CD14-positive monocyte (primary cell): ENCODE results near the gene CCNY. TPM values are rescaled to one million over a fixed set of nuclear protein-coding genes. Genes with fewer than 3 reads are reported as not detected.
A peak's percentile ranks its signal among the peaks of the same experiment; 100 is the strongest.

Experiments
- DNase-seq, 3 donors: peaks; one replicate each; pipeline ENCODE4 v3.0.0-alpha.2; 2011 to 2022
- H2AFZ ChIP-seq: 2 replicates; pipeline ENCODE4 v1.6.0; 2012; ENCODE audit warnings: mild to moderate bottlenecking, low read depth, low read length, inconsistent platforms; ENCODE audit not compliant: insufficient read depth, poor library complexity, severe bottlenecking
- H3K27ac ChIP-seq, 2 donors: 1 replicate in 1 of 2; 2 replicates in 1 of 2; pipeline ENCODE4 v1.5.1; 2012 to 2013; ENCODE audit warnings: low read length in 2 of 2, control low read depth in 1 of 2, inconsistent platforms in 1 of 2, low read depth in 1 of 2, mild to moderate bottlenecking in 1 of 2
- H3K27me3 ChIP-seq, 2 donors: one replicate each; pipeline versions ENCODE4 v1.6.0 to v1.6.1; 2011 to 2013; ENCODE audit warnings: low read length in 2 of 2; ENCODE audit not compliant: control insufficient read depth in 2 of 2, insufficient read depth in 2 of 2
- H3K36me3 ChIP-seq, 2 donors: replicated peaks in 1 of 2; 1 replicate in 1 of 2; 2 replicates in 1 of 2; pipeline versions ENCODE4 v1.5.1 to v1.6.1; 2012 to 2013; ENCODE audit warnings: low read length in 2 of 2, control low read depth in 1 of 2, inconsistent platforms in 1 of 2, mild to moderate bottlenecking in 1 of 2; ENCODE audit not compliant: insufficient read depth in 2 of 2, control insufficient read depth in 1 of 2
- H3K4me1 ChIP-seq, 2 donors: 1 replicate in 1 of 2; 2 replicates in 1 of 2; pipeline versions ENCODE4 v1.5.1 to v1.6.1; 2012 to 2013; ENCODE audit warnings: low read length in 2 of 2, control low read depth in 1 of 2, inconsistent platforms in 1 of 2, mild to moderate bottlenecking in 1 of 2, moderate library complexity in 1 of 2; ENCODE audit not compliant: insufficient read depth in 2 of 2, control insufficient read depth in 1 of 2
- H3K4me2 ChIP-seq: replicated peaks from 2 replicates; pipeline ENCODE3; 2012; ENCODE audit warnings: low read length, moderate library complexity, mild to moderate bottlenecking; ENCODE audit not compliant: poor library complexity, severe bottlenecking; ENCODE audit errors: extremely low read depth
- H3K4me3 ChIP-seq, 3 experiments: fragments of 200-600 bp in 1 of 3; sonication (generic) in 1 of 3; replicated peaks in 1 of 3; 1 replicate in 2 of 3; 2 replicates in 1 of 3; pipeline ENCODE4 v1.5.1; 2011 to 2013; ENCODE audit warnings: low read length in 3 of 3, mild to moderate bottlenecking in 3 of 3, control low read depth in 2 of 3, low read depth in 2 of 3, inconsistent platforms in 1 of 3, moderate library complexity in 1 of 3
- H3K79me2 ChIP-seq: 2 replicates; pipeline ENCODE4 v1.6.0; 2012; ENCODE audit warnings: mild to moderate bottlenecking, control low read depth, inconsistent platforms, low read length, moderate library complexity; ENCODE audit not compliant: insufficient read depth
- H3K9ac ChIP-seq: 2 replicates; pipeline ENCODE4 v1.6.0; 2017; ENCODE audit warnings: low read length, mild to moderate bottlenecking; ENCODE audit not compliant: insufficient read depth, poor library complexity, severe bottlenecking
- H3K9me3 ChIP-seq, 2 donors: replicated peaks in 1 of 2; 1 replicate in 1 of 2; 2 replicates in 1 of 2; pipeline versions ENCODE4 v1.5.1 to v1.6.1; 2012 to 2013; ENCODE audit warnings: low read length in 2 of 2, control low read depth in 1 of 2; ENCODE audit not compliant: control insufficient read depth in 1 of 2, insufficient read depth in 1 of 2
- H4K20me1 ChIP-seq: 2 replicates; pipeline ENCODE4 v1.6.0; 2012; ENCODE audit warnings: mild to moderate bottlenecking, low read length, control low read depth, moderate library complexity; ENCODE audit not compliant: insufficient read depth
- H3K27ac Mint-ChIP-seq, 7 donors: one replicate each; pipeline ENCODE4 v1.8.0; 2020; ENCODE audit warnings: mild to moderate bottlenecking in 7 of 7, mixed read lengths in 7 of 7, moderate library complexity in 6 of 7, inconsistent platforms in 2 of 7
- H3K27me3 Mint-ChIP-seq, 3 donors: one replicate each; pipeline ENCODE4 v1.8.0; 2021 to 2022; ENCODE audit warnings: low read depth in 3 of 3, mild to moderate bottlenecking in 3 of 3, mixed read lengths in 3 of 3, moderate library complexity in 3 of 3, inconsistent platforms in 1 of 3
- H3K36me3 Mint-ChIP-seq, 2 donors: one replicate each; pipeline ENCODE4 v1.8.0; 2020; ENCODE audit warnings: mixed read lengths in 2 of 2, inconsistent platforms in 1 of 2, mild to moderate bottlenecking in 1 of 2
- H3K4me1 Mint-ChIP-seq: one replicate; pipeline ENCODE4 v1.8.0; 2020; ENCODE audit warnings: mild to moderate bottlenecking, mixed read lengths
- H3K4me3 Mint-ChIP-seq, 2 donors: one replicate each; pipeline ENCODE4 v1.8.0; 2020; ENCODE audit warnings: mild to moderate bottlenecking in 2 of 2, mixed read lengths in 2 of 2, moderate library complexity in 1 of 2
- H3K9me3 Mint-ChIP-seq, 7 donors: one replicate each; pipeline ENCODE4 v1.8.0; 2020 to 2022; ENCODE audit warnings: mixed read lengths in 7 of 7, mild to moderate bottlenecking in 6 of 7, moderate library complexity in 6 of 7, inconsistent platforms in 2 of 7
- WGBS: methylation state at CpG from one replicate; pipeline ENCODE4 v1.1.5; 2013; ENCODE audit warnings: missing lambda C conversion rate; ENCODE audit not compliant: insufficient coverage; 5-methylcytosine and 5-hydroxymethylcytosine counted together
- intact Hi-C, 2 donors: fragments of 100-400 bp; cut with micrococcal nuclease; formaldehyde crosslinking; loops; one replicate each; pipeline versions ENCODE4 v1.15.0 to v1.15.1; 2023
- polyA plus RNA-seq, 3 donors: library from polyadenylated mRNA; depleted of rRNA in 1 of 3; unstranded in 2 of 3; stranded (reverse) in 1 of 3; fragments of 300-500 nt in 2 of 3; fragments of >200 nt in 1 of 3; fragmentation: Illumina TruSeq in 2 of 3; gene quantifications; 1 replicate in 2 of 3; 2 replicates in 1 of 3; pipeline ENCODE4 v1.2.3, GENCODE V29; 2012 to 2021
- TF ChIP-seq, protein P1 (sequence below): fragments of 200-600 bp; IDR thresholded peaks from one replicate; pipeline ENCODE4 v1.8.0; 2022; ENCODE audit warnings: antibody characterized with exemption, mild to moderate bottlenecking

The CCNY gene
- polyA plus RNA-seq, 3 donors: 39.9 to 116 (median 64.8) TPM

DNA sequence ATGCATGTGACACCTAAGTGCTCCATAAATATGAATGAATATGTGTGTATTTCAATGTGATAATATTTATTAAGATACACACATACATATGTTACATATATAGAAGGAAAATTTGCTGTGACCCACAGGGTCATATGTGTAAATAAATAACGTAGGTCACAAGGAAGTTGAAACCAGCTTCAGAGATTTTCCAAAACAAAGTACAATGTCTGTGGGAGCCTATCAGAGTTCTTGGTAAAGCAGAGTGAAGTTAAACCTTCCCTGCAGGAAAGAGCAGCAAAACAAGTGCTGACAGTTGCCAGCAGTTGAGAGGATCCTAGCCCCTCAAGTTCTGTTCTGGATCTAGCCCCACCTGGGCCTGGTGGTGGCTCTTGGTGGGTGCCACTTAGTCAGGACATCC, 91.2 kb downstream of the CCNY start:
- no peak for DNase-seq
- no CpG with 5 or more reads among the region's 1 CpG for WGBS
- H3K79me2 ChIP-seq: peaks cover 93% of the 10 kb centered on the region
- peaks cover 52% of the 10 kb centered on the region for H3K4me1 Mint-ChIP-seq
- H3K27me3 Mint-ChIP-seq: no peaks in the 10 kb centered on the region
- H3K27ac ChIP-seq: no peak overlapping the region
- H3K27ac Mint-ChIP-seq: no peak overlapping the region
- peaks cover 0 to 2% (median 0%) of the 10 kb centered on the region in 7 donors for H3K9me3 Mint-ChIP-seq
- H3K36me3 ChIP-seq: peaks cover 0 to 14% of the 10 kb centered on the region in 2 donors
- H3K4me1 ChIP-seq: peaks cover 5 to 6% of the 10 kb centered on the region in 2 donors
- no peak overlapping the region for H3K9ac ChIP-seq
- H3K9me3 ChIP-seq: no peaks in the 10 kb centered on the region
- peaks cover 79% of the 10 kb centered on the region for H4K20me1 ChIP-seq
- peaks cover 9 to 18% of the 10 kb centered on the region in 2 donors for H3K36me3 Mint-ChIP-seq
- no peak overlapping the region for H3K4me3 Mint-ChIP-seq
- TF ChIP-seq, protein P1, sequence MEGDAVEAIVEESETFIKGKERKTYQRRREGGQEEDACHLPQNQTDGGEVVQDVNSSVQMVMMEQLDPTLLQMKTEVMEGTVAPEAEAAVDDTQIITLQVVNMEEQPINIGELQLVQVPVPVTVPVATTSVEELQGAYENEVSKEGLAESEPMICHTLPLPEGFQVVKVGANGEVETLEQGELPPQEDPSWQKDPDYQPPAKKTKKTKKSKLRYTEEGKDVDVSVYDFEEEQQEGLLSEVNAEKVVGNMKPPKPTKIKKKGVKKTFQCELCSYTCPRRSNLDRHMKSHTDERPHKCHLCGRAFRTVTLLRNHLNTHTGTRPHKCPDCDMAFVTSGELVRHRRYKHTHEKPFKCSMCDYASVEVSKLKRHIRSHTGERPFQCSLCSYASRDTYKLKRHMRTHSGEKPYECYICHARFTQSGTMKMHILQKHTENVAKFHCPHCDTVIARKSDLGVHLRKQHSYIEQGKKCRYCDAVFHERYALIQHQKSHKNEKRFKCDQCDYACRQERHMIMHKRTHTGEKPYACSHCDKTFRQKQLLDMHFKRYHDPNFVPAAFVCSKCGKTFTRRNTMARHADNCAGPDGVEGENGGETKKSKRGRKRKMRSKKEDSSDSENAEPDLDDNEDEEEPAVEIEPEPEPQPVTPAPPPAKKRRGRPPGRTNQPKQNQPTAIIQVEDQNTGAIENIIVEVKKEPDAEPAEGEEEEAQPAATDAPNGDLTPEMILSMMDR: no peak
- H3K4me2 ChIP-seq: no peak overlapping the region
- no peaks in the 10 kb centered on the region for H3K27me3 ChIP-seq
- no peak overlapping the region for H3K4me3 ChIP-seq
- intact Hi-C loops: no loop called here
- H2AFZ ChIP-seq: no peak overlapping the region

DNA sequence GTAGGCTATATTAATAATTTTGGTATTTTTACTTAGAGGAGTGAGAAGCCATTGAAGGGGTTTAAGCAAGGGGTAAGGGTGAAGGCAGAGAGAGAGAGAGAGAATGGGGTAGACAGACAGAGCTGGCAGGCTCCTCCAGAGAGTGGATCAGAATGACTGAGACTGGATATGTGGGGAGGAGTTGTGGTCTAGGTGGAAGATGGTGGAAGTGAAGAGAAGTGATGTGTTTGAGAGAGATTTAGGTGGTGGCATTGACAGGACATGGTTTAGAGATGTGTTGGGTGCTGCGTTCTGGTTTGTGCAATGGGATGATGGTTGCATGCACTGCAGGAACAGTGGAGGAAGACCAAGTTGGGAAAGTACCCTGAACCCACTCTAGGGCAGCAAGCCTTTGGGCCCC, 92.2 kb downstream of the CCNY start:
- Mint-ChIP-seq H3K9me3 (peaks cover 0 to 2% (median 0%) of the 10 kb centered on the region in 7 donors), H3K27ac (peak overlapping the region in 4 of 7 donors; percentile 0 to 66 (median 32)), H3K36me3 (peaks cover 9 to 13% of the 10 kb centered on the region in 2 donors), H3K27me3 (no peaks in the 10 kb centered on the region), H3K4me3 (no peak overlapping the region), H3K4me1 (peaks cover 56% of the 10 kb centered on the region)
- peaks cover 93% of the 10 kb centered on the region for H3K79me2 ChIP-seq
- peaks cover 0 to 14% of the 10 kb centered on the region in 2 donors for H3K36me3 ChIP-seq
- H2AFZ ChIP-seq: no peak overlapping the region
- no peak overlapping the region for H3K9ac ChIP-seq
- H3K4me1 ChIP-seq: peaks cover 5 to 7% of the 10 kb centered on the region in 2 donors
- H3K4me3 ChIP-seq: no peak overlapping the region
- intact Hi-C loops: no loop called here
- no peaks in the 10 kb centered on the region for H3K9me3 ChIP-seq
- H4K20me1 ChIP-seq: peaks cover 69% of the 10 kb centered on the region
- H3K4me2 ChIP-seq: no peak overlapping the region
- no peak overlapping the region for H3K27ac ChIP-seq
- TF ChIP-seq, protein P1: no peak
- no CpG with 5 or more reads among the region's 1 CpG for WGBS
- no peaks in the 10 kb centered on the region for H3K27me3 ChIP-seq
- DNase-seq: no peak
